Neural crest cell (in vitro differentiated cells): ENCODE data around the gene FRMD4A. TPM values are rescaled to one million over a fixed set of nuclear protein-coding genes. Genes with fewer than 3 reads are reported as not detected.
A peak's percentile ranks its signal among the peaks of the same experiment; 100 is the strongest.

Source experiments
- DNase-seq: peaks from one replicate; pipeline ENCODE4 v3.0.0; 2021; ENCODE audit warnings: low read depth, mixed read lengths, low spot score
- H3K27ac Mint-ChIP-seq: one replicate; pipeline ENCODE4 v1.8.0; 2021; ENCODE audit warnings: mild to moderate bottlenecking, mixed read lengths; ENCODE audit not compliant: unreplicated experiment
- H3K27me3 Mint-ChIP-seq: 2 replicates; pipeline ENCODE4 v1.8.0; 2021; ENCODE audit warnings: low read depth, mild to moderate bottlenecking, mixed read lengths
- H3K36me3 Mint-ChIP-seq: 2 replicates; pipeline ENCODE4 v1.8.0; 2021; ENCODE audit warnings: low read depth, mild to moderate bottlenecking, mixed read lengths
- H3K4me1 Mint-ChIP-seq: 2 replicates; pipeline ENCODE4 v1.8.0; 2021; ENCODE audit warnings: mixed read lengths
- H3K4me3 Mint-ChIP-seq: one replicate; pipeline ENCODE4 v1.8.0; 2021; ENCODE audit warnings: mild to moderate bottlenecking, mixed read lengths
- H3K9me3 Mint-ChIP-seq: 2 replicates; pipeline ENCODE4 v1.8.0; 2021; ENCODE audit warnings: mixed read lengths
- CTCF ChIP-seq: fragments of 200-600 bp; sonication (generic); conservative IDR thresholded peaks from 2 replicates; pipeline ENCODE4 v1.5.0; 2021; ENCODE audit warnings: antibody characterized with exemption, mild to moderate bottlenecking
- total RNA-seq: library from RNA; stranded (reverse); gene quantifications from 2 replicates; pipeline ENCODE4 v1.2.1, GENCODE V29; 2021

Gene FRMD4A
- total RNA-seq, 1 donor from 2014 or later, result 65.3 TPM

GRCh38 chr10:14278533-14278932 is 52.2 kb downstream of the FRMD4A start:
- peaks cover 10% of the 10 kb centered on the region for H3K4me1 Mint-ChIP-seq
- H3K9me3 Mint-ChIP-seq, result no peaks in the 10 kb centered on the region
- H3K27me3 Mint-ChIP-seq, result peaks cover 12% of the 10 kb centered on the region
- no peak for TF ChIP-seq CTCF
- DNase-seq, result no peak
- H3K27ac Mint-ChIP-seq, result no peak overlapping the region
- H3K4me3 Mint-ChIP-seq, result no peak overlapping the region
- H3K36me3 Mint-ChIP-seq, result no peaks in the 10 kb centered on the region

- Mint-ChIP-seq H3K27me3 (peaks cover 7% of the 10 kb centered on the region), H3K9me3 (peaks cover 3% of the 10 kb centered on the region), H3K27ac (peak overlapping the region; percentile 43), H3K4me1 (peaks cover 10% of the 10 kb centered on the region), H3K36me3 (no peaks in the 10 kb centered on the region), H3K4me3 (no peak overlapping the region)
- no peak for TF ChIP-seq CTCF
- no peak for DNase-seq
Observed at GRCh38 chr10:14276210-14276609, 54.5 kb downstream of the FRMD4A start.

- Mint-ChIP-seq H3K27ac (no peak overlapping the region), H3K36me3 (no peaks in the 10 kb centered on the region), H3K4me1 (no peaks in the 10 kb centered on the region), H3K27me3 (peaks cover 7% of the 10 kb centered on the region), H3K9me3 (peaks cover 5% of the 10 kb centered on the region), H3K4me3 (no peak overlapping the region)
- TF ChIP-seq CTCF, result no peak
- DNase-seq, result no peak
Observed at GRCh38 chr10:14271621-14272020, 59.1 kb downstream of the FRMD4A start.

GRCh38 chr10:14270370-14270769 is 60.4 kb downstream of the FRMD4A start:
- DNase-seq, result no peak
- Mint-ChIP-seq H3K36me3 (no peaks in the 10 kb centered on the region), H3K4me3 (no peak overlapping the region), H3K27me3 (peaks cover 7% of the 10 kb centered on the region), H3K9me3 (peaks cover 5% of the 10 kb centered on the region), H3K4me1 (no peaks in the 10 kb centered on the region), H3K27ac (no peak overlapping the region)
- no peak for TF ChIP-seq CTCF

- no peak for TF ChIP-seq CTCF
- H3K9me3 Mint-ChIP-seq, result peaks cover 2% of the 10 kb centered on the region
- no peak for DNase-seq
- H3K36me3 Mint-ChIP-seq, result no peaks in the 10 kb centered on the region
- H3K4me1 Mint-ChIP-seq, result peaks cover 5% of the 10 kb centered on the region
- H3K27ac Mint-ChIP-seq, result no peak overlapping the region
- H3K4me3 Mint-ChIP-seq, result no peak overlapping the region
- H3K27me3 Mint-ChIP-seq, result no peaks in the 10 kb centered on the region
Observed at GRCh38 chr10:14265709-14266108, 65.0 kb downstream of the FRMD4A start.
